ENCODE measurements around the gene SPO11.

Gene SPO11

DNA sequence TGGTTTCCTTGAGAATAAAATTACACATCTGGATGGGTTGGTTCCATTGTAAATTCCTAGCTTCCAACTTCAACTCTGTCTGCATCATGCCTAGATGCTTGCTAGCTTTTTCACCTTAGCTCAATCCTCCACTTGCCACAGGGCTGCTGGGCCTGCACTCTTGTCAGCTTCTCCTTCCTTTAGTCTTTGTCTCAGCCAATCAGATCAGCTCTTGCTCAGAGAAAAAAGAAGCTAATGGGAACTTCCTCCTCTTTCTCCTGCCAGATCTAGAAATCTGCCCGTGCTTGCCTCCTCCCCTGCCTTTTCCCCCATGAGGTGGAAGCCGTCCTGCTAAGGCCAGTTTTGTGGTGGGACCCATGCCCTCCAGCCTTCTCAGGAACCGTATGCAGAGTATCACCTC is 40.0 kb downstream of the SPO11 start:
- no peaks in the 10 kb centered on the region for H3K27me3 ChIP-seq (replicated peaks; ENCODE audit: control insufficient read depth, insufficient read depth, low read length)
- TF ChIP-seq, protein P1, sequence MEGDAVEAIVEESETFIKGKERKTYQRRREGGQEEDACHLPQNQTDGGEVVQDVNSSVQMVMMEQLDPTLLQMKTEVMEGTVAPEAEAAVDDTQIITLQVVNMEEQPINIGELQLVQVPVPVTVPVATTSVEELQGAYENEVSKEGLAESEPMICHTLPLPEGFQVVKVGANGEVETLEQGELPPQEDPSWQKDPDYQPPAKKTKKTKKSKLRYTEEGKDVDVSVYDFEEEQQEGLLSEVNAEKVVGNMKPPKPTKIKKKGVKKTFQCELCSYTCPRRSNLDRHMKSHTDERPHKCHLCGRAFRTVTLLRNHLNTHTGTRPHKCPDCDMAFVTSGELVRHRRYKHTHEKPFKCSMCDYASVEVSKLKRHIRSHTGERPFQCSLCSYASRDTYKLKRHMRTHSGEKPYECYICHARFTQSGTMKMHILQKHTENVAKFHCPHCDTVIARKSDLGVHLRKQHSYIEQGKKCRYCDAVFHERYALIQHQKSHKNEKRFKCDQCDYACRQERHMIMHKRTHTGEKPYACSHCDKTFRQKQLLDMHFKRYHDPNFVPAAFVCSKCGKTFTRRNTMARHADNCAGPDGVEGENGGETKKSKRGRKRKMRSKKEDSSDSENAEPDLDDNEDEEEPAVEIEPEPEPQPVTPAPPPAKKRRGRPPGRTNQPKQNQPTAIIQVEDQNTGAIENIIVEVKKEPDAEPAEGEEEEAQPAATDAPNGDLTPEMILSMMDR (IDR thresholded peaks at IDR 0.05; ENCODE audit: insufficient read depth, low read length, poor library complexity, severe bottlenecking), result no peak
- H3K4me3 ChIP-seq (replicated peaks; ENCODE audit: low read depth, low read length), result no peak overlapping the region
- H3K36me3 ChIP-seq (ENCODE audit: control insufficient read depth, insufficient read depth, low read length), result peaks cover 35% of the 10 kb centered on the region
- DNase-seq (ENCODE audit: extremely low read depth, insufficient read length), result no peak

DNA sequence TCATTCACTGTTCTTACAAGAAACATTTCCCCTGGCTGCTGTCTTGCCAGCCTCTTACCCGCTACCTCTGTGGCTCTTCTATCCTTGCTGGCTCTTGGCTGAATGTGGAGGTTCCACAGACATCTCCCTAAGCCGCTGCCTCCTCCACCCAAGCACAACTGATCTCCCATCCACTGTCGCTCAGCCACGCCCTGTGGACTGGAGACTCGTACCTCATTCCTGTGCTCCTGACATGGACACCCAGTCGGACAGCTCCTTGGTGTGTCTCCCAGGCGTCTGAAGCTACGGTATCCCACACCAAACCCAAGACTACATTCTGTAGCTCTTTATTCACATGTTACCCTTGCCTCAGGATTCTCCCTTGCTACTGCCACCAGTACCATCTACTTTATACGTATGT is 40.7 kb downstream of the SPO11 start:
- DNase-seq (ENCODE audit: extremely low read depth, insufficient read length), result no peak
- TF ChIP-seq, protein P1 (IDR thresholded peaks at IDR 0.05; ENCODE audit: insufficient read depth, low read length, poor library complexity, severe bottlenecking), result no peak
- Histone ChIP-seq H3K4me3 (replicated peaks; ENCODE audit: low read depth, low read length) (no peak overlapping the region), H3K36me3 (ENCODE audit: control insufficient read depth, insufficient read depth, low read length) (peaks cover 40% of the 10 kb centered on the region), H3K27me3 (replicated peaks; ENCODE audit: control insufficient read depth, insufficient read depth, low read length) (no peaks in the 10 kb centered on the region)

DNA sequence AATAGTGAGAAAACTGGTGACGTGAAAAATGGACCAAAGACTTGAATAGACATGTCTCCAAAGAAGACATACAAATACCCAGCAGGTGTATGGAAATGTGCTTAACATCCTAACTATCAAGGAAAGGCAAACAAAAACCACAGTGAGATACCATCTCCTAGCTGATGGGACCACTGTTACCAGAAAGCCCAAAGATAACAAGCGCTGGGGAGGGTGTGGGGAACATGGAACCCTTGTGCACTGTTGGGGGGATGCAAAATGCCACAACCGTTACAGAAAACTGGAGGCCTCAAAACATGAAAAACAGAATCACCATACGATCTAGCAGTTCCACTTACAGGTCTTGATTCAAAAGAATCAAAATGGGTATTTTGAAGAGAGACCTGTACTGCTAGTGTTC is 41.8 kb downstream of the SPO11 start:
- Histone ChIP-seq H3K36me3 (ENCODE audit: control insufficient read depth, insufficient read depth, low read length) (peaks cover 41% of the 10 kb centered on the region), H3K27me3 (replicated peaks; ENCODE audit: control insufficient read depth, insufficient read depth, low read length) (no peaks in the 10 kb centered on the region), H3K4me3 (replicated peaks; ENCODE audit: low read depth, low read length) (no peak overlapping the region)
- TF ChIP-seq, protein P1 (IDR thresholded peaks at IDR 0.05; ENCODE audit: insufficient read depth, low read length, poor library complexity, severe bottlenecking), result no peak
- DNase-seq (ENCODE audit: extremely low read depth, insufficient read length), result no peak

DNA sequence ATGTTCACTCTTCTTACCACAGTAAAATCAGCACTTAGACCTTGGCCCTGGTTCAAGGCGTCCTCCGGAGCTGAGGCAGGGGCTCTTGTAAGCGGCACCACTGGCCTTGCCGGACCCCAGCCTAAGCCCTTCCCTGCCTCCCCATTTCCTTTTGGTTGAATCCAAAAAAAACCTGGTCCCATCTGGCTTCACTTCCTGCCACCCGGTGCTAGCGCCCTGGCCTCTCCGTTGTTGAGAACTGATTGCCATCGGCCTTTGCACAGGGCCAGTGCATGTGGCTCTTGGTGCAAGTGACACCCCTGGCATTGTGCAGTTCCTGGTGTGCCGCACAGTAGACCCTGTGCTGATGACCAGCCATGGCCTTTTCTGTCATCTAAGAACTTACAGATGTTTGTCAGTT is 42.6 kb downstream of the SPO11 start:
- H3K27me3 ChIP-seq (replicated peaks; ENCODE audit: control insufficient read depth, insufficient read depth, low read length), result no peaks in the 10 kb centered on the region
- TF ChIP-seq, protein P1 (IDR thresholded peaks at IDR 0.05; ENCODE audit: insufficient read depth, low read length, poor library complexity, severe bottlenecking), result no peak
- H3K4me3 ChIP-seq (replicated peaks; ENCODE audit: low read depth, low read length), result no peak overlapping the region
- peaks cover 38% of the 10 kb centered on the region for H3K36me3 ChIP-seq (ENCODE audit: control insufficient read depth, insufficient read depth, low read length)
- DNase-seq (ENCODE audit: extremely low read depth, insufficient read length), result no peak

DNA sequence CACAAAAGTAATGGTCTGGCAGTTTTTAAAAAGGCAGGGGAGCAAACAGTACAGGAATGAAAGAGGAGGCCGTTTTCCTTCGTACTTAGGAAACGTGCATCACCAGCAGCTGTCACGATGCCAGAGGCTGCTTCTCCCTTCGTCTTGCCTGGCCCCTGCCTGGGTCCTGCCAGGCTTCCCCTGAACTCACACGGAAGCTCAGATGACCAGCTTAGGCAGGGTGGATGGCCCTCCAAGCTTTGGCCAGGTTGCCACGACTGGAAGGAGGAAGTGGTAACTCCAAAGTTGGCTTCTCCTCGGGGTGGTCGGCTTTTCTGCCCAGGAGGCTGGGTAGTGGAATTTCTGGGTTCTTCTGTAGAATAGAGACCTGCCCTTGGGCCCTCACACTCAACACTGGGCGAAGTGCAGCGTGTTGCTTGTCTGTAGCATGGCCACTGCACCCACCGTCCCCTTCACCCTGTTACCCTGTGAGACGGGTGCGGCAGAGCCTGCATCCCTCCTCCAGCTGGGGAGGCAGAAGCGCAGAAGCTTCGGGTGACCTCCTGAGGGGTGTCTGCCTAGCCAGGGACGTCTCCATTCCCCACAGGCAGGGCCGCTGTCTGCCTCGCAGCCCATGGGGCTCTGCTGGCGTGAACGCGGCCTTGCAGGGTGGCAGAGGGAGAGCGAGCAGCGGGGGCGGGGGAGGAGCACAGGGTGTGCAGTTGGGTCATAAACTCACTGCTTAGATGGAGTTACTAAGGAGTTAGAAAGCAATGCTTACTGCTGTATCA is 43.2 kb downstream of the SPO11 start:
- Histone ChIP-seq H3K4me3 (replicated peaks; ENCODE audit: low read depth, low read length) (no peak overlapping the region), H3K27me3 (replicated peaks; ENCODE audit: control insufficient read depth, insufficient read depth, low read length) (no peaks in the 10 kb centered on the region), H3K36me3 (ENCODE audit: control insufficient read depth, insufficient read depth, low read length) (peaks cover 36% of the 10 kb centered on the region)
- no peak for DNase-seq (ENCODE audit: extremely low read depth, insufficient read length)
- TF ChIP-seq, protein P1 (IDR thresholded peaks at IDR 0.05; ENCODE audit: insufficient read depth, low read length, poor library complexity, severe bottlenecking), result no peak
